SU-DHL-6 (cell line): ENCODE data around the gene GRIK4.

ENCODE experiments used
- H2AFZ ChIP-seq: fragments of 200-600 bp; sonication (generic); 2 replicates; pipeline ENCODE4 v1.6.1; 2014; ENCODE audit warnings: low read depth, mild to moderate bottlenecking, moderate library complexity, mixed read lengths, antibody characterized with exemption, low read length; ENCODE audit not compliant: severe bottlenecking
- H3F3A ChIP-seq: fragments of 200-600 bp; shearing (Covaris generic); 2 replicates; pipeline ENCODE4 v1.6.0; 2016; ENCODE audit warnings: antibody characterized with exemption, mild to moderate bottlenecking; ENCODE audit not compliant: insufficient read depth
- H3K27ac ChIP-seq: fragments of 200-600 bp; sonication (generic); 2 replicates; pipeline ENCODE4 v1.5.1; 2016; ENCODE audit warnings: low read depth, mild to moderate bottlenecking, low read length, moderate library complexity, mixed read lengths
- H3K27me3 ChIP-seq: fragments of 200-600 bp; sonication (generic), shearing (Covaris generic); 2 replicates; pipeline ENCODE4 v1.6.0; 2014; ENCODE audit warnings: mild to moderate bottlenecking, low read length
- H3K36me3 ChIP-seq: fragments of 200-600 bp; sonication (generic); 2 replicates; pipeline ENCODE4 v1.6.1; 2014; ENCODE audit warnings: mild to moderate bottlenecking, low read length, mixed read lengths
- H3K4me2 ChIP-seq: fragments of 300-600, 200-600 bp; shearing (Covaris generic), sonication (generic); 2 replicates; pipeline ENCODE4 v1.6.0; 2014; ENCODE audit warnings: low read length, low read depth, mild to moderate bottlenecking; ENCODE audit not compliant: poor library complexity, severe bottlenecking
- H3K4me3 ChIP-seq: fragments of 200-600 bp; sonication (generic); 2 replicates; pipeline ENCODE4 v1.5.1; 2014; ENCODE audit warnings: antibody characterized with exemption, low read length, mild to moderate bottlenecking, mixed read lengths; ENCODE audit not compliant: insufficient read depth, poor library complexity, severe bottlenecking
- H3K79me2 ChIP-seq: fragments of 200-600 bp; sonication (generic); 2 replicates; pipeline ENCODE4 v1.6.1; 2014; ENCODE audit warnings: mild to moderate bottlenecking, low read length, moderate library complexity; ENCODE audit not compliant: insufficient read depth
- H3K9ac ChIP-seq: fragments of 200-600 bp; sonication (generic); 2 replicates; pipeline ENCODE4 v1.7.0; 2014; ENCODE audit warnings: mild to moderate bottlenecking, low read length
- H3K9me2 ChIP-seq: fragments of 200-600 bp; sonication (generic); replicated peaks from 2 replicates; pipeline ENCODE4 v1.6.1; 2014; ENCODE audit warnings: low read length; ENCODE audit not compliant: insufficient read depth
- H3K9me3 ChIP-seq: fragments of 200-600 bp; sonication (generic); 2 replicates; pipeline ENCODE4 v1.6.1; 2014; ENCODE audit warnings: low read length, mixed read lengths; ENCODE audit not compliant: insufficient read depth
- H4K20me1 ChIP-seq: fragments of 200-600 bp; sonication (generic); 2 replicates; pipeline ENCODE4 v1.6.1; 2014; ENCODE audit warnings: low read depth, mild to moderate bottlenecking, antibody characterized with exemption, low read length, moderate library complexity, mixed read lengths
- EZH2phosphoT487 ChIP-seq: fragments of 200-600 bp; sonication (generic), shearing (Covaris generic); conservative IDR thresholded peaks from 2 replicates; pipeline ENCODE4 v1.6.1; 2018; ENCODE audit warnings: mild to moderate bottlenecking, antibody characterized with exemption, low read length, moderate library complexity, mixed read lengths
- TF ChIP-seq, protein P1 (sequence below): fragments of 200-600 bp; sonication (generic); IDR thresholded peaks from one replicate; pipeline ENCODE4 v1.5.1; 2017; ENCODE audit warnings: antibody characterized with exemption, mild to moderate bottlenecking, low read length, moderate library complexity; ENCODE audit not compliant: insufficient read depth, poor library complexity, severe bottlenecking

GRIK4 gene

DNA sequence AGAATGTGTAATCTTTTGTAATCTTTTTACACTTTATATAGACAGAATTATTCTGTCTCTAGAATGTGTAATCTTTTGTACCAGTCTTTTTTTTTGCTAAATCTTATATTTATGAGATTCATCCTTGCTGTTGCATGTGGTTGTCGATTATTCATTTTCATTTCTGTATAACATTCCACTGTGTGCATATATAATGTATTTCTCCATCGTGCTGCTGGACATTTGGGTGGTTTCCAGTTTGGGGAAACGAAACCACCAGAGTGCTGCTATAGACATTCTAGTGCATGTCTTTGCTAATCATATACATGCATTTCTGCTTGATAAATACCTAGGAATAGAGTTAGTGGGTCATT lies 146.5 kb downstream of the GRIK4 start:
- Histone ChIP-seq H4K20me1 (no peaks in the 10 kb centered on the region), H3K9me3 (no peaks in the 10 kb centered on the region), H3K4me3 (no peak overlapping the region), H3K27ac (no peak overlapping the region), H2AFZ (no peak overlapping the region), H3F3A (no peaks in the 10 kb centered on the region), H3K27me3 (no peaks in the 10 kb centered on the region), H3K4me2 (no peak overlapping the region), H3K36me3 (no peaks in the 10 kb centered on the region), H3K9ac (no peak overlapping the region), H3K79me2 (no peaks in the 10 kb centered on the region), H3K9me2 (no peaks in the 10 kb centered on the region)
- no peak for TF ChIP-seq EZH2phosphoT487
- TF ChIP-seq, protein P1, sequence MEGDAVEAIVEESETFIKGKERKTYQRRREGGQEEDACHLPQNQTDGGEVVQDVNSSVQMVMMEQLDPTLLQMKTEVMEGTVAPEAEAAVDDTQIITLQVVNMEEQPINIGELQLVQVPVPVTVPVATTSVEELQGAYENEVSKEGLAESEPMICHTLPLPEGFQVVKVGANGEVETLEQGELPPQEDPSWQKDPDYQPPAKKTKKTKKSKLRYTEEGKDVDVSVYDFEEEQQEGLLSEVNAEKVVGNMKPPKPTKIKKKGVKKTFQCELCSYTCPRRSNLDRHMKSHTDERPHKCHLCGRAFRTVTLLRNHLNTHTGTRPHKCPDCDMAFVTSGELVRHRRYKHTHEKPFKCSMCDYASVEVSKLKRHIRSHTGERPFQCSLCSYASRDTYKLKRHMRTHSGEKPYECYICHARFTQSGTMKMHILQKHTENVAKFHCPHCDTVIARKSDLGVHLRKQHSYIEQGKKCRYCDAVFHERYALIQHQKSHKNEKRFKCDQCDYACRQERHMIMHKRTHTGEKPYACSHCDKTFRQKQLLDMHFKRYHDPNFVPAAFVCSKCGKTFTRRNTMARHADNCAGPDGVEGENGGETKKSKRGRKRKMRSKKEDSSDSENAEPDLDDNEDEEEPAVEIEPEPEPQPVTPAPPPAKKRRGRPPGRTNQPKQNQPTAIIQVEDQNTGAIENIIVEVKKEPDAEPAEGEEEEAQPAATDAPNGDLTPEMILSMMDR, result no peak

- Histone ChIP-seq H3K9me2 (no peaks in the 10 kb centered on the region), H3K4me3 (no peak overlapping the region), H4K20me1 (no peaks in the 10 kb centered on the region), H3K27ac (no peak overlapping the region), H3K9me3 (no peaks in the 10 kb centered on the region), H3K9ac (no peak overlapping the region), H3K36me3 (no peaks in the 10 kb centered on the region), H2AFZ (no peak overlapping the region), H3F3A (no peaks in the 10 kb centered on the region), H3K79me2 (no peaks in the 10 kb centered on the region), H3K27me3 (no peaks in the 10 kb centered on the region), H3K4me2 (no peak overlapping the region)
- TF ChIP-seq, protein P1, result no peak
- no peak for TF ChIP-seq EZH2phosphoT487
These were observed 147.5 kb downstream of the GRIK4 start for GRCh38 chr11:120659076-120659475.

GRCh38 chr11:120660024-120660565 lies 148.5 kb downstream of the GRIK4 start:
- Histone ChIP-seq H4K20me1 (no peaks in the 10 kb centered on the region), H3K9me3 (no peaks in the 10 kb centered on the region), H3K79me2 (no peaks in the 10 kb centered on the region), H3K36me3 (no peaks in the 10 kb centered on the region), H2AFZ (no peak overlapping the region), H3F3A (no peaks in the 10 kb centered on the region), H3K27me3 (no peaks in the 10 kb centered on the region), H3K27ac (no peak overlapping the region), H3K4me2 (no peak overlapping the region), H3K4me3 (no peak overlapping the region), H3K9ac (no peak overlapping the region), H3K9me2 (no peaks in the 10 kb centered on the region)
- no peak for TF ChIP-seq EZH2phosphoT487
- TF ChIP-seq, protein P1, result peak; percentile 54
